AG09309 (cell line): Measurements from ENCODE around the gene PLP2.
"Not testable (repeated sequence)": the region's sequence is repeated elsewhere in the genome, so short reads cannot be mapped to it uniquely, and the experiment has no call there.

ENCODE experiments used
- DNase-seq: peaks from one replicate; pipeline ENCODE4 v3.0.0-alpha.2; 2010; ENCODE audit warnings: low read depth
- H3K4me3 ChIP-seq: 2 replicates; pipeline ENCODE4 v1.5.1; 2011; ENCODE audit warnings: mild to moderate bottlenecking, low read depth, low read length, moderate library complexity; ENCODE audit not compliant: control insufficient read depth
- CTCF ChIP-seq: IDR thresholded peaks from 2 replicates; pipeline ENCODE4 v1.5.1; 2011; ENCODE audit warnings: mild to moderate bottlenecking, low read depth, low read length, inconsistent platforms; ENCODE audit not compliant: insufficient read depth, control insufficient read depth; ENCODE audit errors: missing control alignments

The PLP2 gene

GRCh38 chrX:49171752-49172279, at the start of gene PLP2:
TSS of gene PLP2 (plus strand) at chrX:49171898. CDS start at chrX:49172001, 103 bp downstream.
- DNase-seq: no peak
- TF ChIP-seq CTCF: no peak
- H3K4me3 ChIP-seq: peak within 1 kb of the TSS; percentile 88

- peak overlapping the region; percentile 65 for H3K4me3 ChIP-seq
- TF ChIP-seq CTCF: no peak
- DNase-seq: no peak
These were observed 49.2 kb upstream of the PLP2 start for GRCh38 chrX:49122499-49122898.

DNA sequence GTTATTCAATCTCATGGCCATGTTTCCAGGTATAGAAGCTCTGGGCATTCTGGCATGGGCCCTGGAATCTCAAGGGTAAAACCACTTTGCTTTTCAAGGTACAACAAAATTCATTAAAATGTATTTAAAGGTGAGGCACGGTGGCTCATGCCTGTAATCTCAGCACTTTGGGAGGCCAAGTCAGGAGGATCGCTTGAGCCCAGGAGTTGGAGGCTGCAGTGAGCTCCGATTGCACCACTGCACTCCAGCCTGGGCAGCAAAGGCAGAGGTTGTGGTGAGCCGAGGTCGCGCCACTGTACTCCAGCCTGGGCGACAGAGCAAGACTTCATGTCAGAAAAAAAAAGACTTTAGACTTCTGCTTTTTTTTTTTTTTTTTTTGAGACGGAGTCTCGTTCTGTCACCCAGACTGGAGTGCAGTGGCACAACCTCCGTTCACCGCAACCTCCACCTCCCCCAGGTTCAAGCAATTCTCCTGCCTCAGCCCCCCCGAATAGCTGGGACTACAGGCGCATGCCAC, 43.9 kb upstream of the PLP2 start:
- H3K4me3 ChIP-seq, DNase-seq: not testable (repeated sequence)

DNA sequence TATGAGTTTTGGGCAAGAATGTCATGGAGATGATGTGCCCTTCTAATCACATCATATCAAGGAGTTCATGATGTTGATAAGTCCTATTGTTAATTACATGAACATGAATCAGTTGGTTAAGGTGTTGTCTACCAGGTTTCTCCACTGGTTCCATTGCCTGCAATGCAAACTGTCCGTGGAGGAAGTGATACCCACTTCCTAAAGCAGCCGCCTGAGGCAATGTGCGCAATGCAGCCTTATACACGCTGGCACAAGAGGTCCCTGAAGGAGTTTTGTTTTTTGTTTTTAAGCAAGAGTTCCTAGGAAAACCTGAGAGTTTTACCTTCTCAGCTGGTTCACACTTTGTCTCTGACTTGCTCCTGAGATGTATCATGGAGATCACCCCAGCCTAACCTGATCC, 42.3 kb upstream of the PLP2 start:
- no peak for TF ChIP-seq CTCF
- DNase-seq: no peak
- H3K4me3 ChIP-seq: no peak overlapping the region

- not testable (repeated sequence) for H3K4me3 ChIP-seq, DNase-seq
These were observed 39.4 kb upstream of the PLP2 start for GRCh38 chrX:49132275-49132674.

DNA sequence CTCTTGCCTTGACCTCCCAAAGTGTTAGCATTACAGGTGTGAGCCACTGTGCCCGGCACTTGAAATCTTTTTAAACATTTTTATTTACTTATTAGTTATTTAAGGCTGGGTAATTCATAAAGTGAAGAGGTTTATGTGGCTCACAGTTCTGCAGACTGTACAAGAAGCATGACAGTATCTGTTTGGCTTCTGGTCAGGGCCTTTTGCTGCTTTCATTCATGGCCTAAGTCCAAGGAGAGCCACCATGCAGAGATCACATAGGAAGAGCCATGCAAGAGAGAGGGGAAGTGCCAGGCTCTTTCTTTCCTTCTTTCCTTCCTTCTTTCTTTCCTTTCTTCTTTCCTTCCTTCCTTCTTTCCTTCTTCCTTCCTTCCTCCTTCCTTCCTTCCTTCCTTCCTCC, 37.9 kb upstream of the PLP2 start:
- no peak for TF ChIP-seq CTCF
- no peak overlapping the region for H3K4me3 ChIP-seq
- DNase-seq: no peak

GRCh38 chrX:49137492-49137891, 34.2 kb upstream of the PLP2 start:
- no peak for DNase-seq
- no peak for TF ChIP-seq CTCF

DNA sequence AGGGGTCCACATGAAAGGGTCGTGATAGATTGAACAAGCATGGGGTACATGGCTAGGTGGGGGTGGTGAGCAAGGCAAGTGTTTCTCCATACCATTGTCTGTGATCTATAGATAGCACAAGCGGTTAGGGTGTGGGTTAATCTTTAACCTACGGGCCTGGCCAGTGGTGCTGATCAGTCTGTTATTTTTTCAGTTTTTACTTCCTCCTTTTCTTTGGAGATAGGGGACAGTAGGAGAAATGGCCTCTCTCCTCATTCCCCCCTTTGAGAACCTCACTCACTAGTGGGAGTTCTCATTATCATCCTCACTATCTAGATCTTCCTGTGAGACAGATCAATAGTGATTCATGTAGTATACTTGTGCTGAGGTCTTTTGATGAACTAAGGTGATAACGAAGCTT, 32.0 kb upstream of the PLP2 start:
- no peak for TF ChIP-seq CTCF
- DNase-seq: no peak
- H3K4me3 ChIP-seq: no peak overlapping the region

More at GRCh38 chrX:49137492-49137891, 34.2 kb upstream of the PLP2 start:
- no peak overlapping the region for H3K4me3 ChIP-seq
